Measurements from ENCODE around the gene PRIMA1. TPM values are rescaled to one million over a fixed set of nuclear protein-coding genes. Genes with fewer than 3 reads are reported as not detected.
A peak's percentile ranks its signal among the peaks of the same experiment; 100 is the strongest.

PRIMA1 gene, protein sequence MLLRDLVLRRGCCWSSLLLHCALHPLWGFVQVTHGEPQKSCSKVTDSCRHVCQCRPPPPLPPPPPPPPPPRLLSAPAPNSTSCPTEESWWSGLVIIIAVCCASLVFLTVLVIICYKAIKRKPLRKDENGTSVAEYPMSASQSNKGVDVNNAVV
- total RNA-seq = 1.3 TPM
- long read RNA-seq = 0 reads

DNA sequence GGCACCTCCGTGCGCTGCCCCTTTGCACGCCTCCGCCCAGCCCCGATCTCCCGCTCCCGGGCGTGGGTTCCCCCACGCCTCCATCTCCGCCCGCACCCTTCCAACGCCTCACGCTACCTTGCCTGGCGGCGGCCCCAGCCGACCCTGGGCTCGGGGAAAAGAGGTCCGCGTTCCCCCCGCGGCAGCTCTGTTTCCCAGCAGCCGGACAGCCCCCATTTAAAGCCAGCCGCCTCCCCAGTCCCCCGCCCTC lies at the start of gene PRIMA1:
Gene PRIMA1, minus strand, starts transcription at position 193 of the 250 bp plus-strand sequence. CDS start 767 bp downstream, outside the sequence.
- DNase-seq (ENCODE audit: low spot score) = no peak

DNA sequence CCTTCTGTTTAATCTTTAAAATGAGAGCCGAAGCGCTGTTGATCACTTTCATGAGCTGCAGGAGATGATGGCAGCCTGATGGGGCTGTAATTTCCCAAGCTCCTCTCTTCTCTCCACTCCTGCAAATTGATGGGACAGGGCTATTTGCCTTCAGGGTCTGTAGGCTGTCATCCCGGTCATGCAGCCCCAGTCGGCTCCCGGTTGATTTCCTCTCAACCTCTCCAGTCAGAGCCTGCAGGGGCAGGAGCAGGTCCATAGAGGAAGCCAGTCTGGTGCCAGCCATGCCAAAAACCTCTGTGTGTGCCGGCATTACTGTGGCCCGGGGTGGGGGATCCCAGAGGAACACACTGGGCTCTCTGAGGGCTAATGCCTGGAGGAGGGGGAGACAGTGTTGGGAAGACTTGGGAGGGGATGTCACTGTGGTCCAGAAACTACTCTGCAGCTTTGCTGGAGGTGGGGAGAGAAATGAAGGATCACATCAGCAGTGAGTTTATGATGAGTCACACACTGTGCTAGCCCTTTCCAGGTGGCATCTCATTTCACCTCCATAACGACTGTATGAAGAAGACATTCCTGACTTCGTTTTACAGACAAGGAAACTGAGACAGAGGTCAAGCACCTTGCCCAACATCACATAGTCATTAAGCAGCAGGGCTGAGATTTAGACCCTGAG lies 46.5 kb upstream of the PRIMA1 start:
- DNase-seq (ENCODE audit: low spot score) = peak; percentile 83

DNA sequence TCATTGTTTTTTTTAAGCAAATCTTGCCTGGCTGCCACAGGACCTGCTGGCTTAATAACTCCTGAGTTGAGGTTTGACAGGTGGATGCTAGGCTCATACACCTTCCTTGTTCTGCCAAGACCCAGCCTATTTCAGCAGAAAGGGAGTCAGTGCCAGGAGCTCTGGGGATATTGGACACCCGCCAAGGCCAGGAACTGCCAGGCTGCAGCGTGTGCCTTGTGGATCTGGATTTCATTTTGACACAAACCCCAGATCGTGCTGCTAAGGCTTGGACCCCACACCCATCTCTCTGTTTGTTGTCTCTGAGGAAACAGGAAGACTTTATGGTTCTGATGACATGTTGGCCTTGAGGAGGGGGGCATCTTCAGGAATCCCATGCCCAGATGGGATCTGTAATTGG lies 44.4 kb upstream of the PRIMA1 start:
- DNase-seq (ENCODE audit: low spot score) = peak; percentile 76

DNA sequence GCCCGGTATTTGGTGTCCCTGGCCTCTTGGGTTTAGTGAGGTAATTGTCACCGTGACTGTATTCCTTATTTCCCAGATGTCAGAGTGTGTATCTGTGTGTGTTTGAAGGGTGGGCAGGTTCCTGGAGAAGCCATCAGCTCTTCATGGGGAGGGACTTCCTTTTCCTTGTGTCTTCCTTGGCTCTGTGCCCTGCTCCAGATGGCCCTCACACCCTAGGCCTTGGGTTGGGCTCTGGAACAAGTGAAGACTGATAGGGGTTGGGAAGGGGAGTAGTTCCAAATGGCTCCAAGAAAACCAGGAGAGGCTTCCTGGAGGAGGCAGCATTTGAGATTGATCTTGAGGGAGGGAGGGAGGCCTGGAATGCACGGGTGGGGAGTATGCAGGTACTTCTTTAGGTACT lies 43.8 kb upstream of the PRIMA1 start:
- DNase-seq (ENCODE audit: low spot score) = peak; percentile 39

DNA sequence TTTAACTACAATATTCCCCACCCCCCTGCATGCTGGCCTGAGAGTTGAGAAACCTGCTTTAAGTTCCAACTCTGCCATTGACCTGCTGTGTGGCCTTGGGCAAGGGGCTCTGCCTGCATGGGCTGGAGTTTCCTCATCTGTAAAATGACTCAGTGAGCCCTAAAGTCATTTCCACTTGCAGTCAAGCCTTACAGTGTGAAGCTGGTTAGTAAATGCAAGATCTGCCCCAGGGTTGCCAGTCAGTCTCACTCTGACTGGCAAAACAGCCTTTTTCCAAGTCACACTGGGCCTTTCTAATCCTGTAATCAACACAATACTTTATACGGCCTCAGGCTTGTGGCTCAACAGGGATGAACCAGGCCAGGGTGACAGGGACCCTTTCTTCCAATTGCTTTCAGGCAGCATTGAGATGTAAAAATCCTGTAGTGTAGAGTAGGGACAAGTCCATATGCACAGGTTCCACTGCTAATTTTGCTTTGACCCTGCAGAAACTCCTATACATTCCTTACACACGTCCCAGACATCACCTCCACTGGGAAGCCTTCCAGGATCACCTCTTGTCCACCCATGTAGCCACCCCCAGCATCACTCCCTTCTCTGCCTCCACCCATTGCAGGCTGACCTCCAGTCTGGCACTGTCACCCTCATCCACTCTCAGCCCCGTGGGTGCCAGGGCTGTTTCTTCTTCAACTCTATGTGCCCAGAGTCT lies 42.6 kb upstream of the PRIMA1 start:
- DNase-seq (ENCODE audit: low spot score) = peak; percentile 24

DNA sequence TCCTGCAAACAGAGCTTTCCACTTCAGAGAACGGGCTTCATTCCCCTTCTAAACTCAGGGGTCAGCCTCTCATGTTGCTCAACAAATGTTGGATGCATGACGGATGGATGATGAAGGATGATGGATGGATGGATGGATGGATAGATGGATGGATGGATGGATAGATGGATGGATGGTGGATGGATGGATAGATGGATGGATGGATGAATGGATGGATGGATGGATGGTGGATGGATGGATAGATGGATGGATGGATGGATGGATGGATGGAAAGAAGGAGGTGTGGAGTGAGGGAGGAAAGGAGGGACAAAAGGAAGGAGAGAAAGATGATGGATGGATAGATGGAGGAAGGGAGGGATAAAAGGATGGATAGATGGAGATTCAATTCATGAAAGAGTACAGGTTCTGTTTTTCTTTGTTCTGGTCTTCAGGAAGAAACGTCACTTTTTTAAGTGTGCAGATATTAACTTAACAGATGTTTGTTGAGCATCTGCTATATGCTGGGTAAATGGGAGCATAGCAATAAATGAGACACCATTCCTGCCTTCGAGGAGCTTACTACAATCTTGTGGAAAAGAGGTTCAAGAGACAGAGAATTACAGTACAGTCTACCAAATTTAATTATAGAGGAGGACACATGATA lies 41.7 kb upstream of the PRIMA1 start:
- DNase-seq (ENCODE audit: low spot score) = no peak

DNA sequence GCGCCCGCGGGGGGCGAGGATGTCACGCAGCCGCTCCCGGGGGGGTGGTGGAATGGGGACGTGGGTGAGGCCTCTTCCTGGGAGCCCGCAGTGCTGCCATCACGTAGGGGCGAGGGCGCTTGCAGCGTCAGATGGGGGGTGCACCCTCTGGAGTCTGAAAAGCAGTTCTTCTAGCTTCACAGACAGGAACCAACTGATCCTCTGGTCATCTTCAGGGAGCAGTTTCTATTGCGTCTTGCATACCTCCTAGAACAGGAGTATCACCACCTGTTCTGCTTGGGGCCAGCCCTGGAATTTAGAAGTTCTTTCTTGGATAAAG lies 36.9 kb upstream of the PRIMA1 start:
- no peak for DNase-seq (ENCODE audit: low spot score)

DNA sequence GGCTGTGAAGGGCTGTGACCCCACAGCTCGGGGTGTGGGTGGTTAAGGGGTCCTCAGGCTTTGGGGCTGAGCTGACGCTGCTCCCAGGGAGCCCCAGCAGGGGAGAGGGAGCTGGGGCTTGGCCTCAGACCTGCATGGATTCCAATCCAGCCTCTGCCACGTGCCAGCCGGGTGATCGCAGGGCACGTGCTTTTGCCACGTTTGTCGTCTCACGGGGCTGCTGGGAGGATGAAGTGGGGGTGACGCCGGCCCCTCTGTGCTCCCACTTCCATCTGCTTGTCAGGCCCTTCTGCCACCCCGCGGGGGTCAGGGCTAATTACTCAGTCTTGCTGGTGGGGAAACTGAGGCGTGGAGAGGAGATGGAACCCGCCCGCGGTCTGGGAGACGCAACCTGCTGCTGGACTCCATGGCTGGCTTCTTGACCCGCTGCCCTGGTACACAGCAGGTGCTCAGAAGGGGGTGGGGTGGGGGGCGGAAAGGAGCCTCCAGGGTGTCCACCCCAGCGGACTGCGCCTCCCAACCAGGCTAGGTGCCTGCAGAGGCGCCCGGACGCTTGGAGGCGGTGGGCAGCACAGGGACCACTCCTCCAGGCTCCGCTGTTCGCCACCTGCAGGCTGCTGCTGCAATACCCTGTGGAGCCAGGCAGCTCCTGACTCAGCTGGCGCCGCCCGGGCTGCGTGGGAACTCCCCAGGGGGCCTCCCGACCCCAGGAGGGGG lies 36.4 kb upstream of the PRIMA1 start:
- DNase-seq (ENCODE audit: low spot score) = peak; percentile 74

DNA sequence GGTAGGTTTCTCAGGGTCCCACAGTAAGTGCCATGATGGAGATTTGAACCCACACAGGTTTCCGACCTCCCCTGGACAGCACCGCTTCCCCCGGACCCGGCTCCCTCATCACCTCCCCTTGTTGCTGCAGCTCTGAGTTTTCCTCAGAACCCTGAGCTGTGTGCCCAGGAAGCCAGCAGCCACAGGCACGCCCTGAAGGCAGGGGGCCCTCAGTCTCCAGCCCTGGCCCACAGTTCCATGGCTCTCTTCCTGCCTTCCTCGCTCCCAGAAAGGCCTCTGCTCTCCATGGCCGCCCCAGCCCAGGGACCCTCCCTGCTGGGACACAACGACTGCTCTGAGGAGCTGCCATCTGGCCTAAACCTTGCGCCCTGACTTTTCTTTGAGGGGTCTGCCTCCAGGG lies 35.8 kb upstream of the PRIMA1 start:
- peak; percentile 68 for DNase-seq (ENCODE audit: low spot score)

DNA sequence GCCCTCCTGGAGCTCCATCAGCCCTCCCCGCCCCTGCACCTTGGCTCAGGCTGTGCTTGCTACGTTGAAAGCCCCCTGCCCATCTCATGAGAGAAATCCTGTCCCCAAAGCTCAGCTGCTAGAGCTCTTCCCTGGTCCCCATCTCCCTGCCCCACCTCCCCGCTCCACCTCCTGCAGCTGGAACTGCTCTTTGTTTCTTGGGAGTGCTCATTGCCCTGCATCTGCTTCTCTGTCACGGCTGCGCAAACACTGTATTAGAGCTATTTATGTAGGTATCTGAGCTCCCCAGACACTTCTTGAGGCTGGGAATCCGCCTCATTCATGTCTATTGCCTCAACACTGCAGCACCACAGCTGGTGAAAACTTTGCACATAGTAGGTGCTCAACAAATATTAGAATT lies 32.8 kb upstream of the PRIMA1 start:
- peak; percentile 65 for DNase-seq (ENCODE audit: low spot score)

DNA sequence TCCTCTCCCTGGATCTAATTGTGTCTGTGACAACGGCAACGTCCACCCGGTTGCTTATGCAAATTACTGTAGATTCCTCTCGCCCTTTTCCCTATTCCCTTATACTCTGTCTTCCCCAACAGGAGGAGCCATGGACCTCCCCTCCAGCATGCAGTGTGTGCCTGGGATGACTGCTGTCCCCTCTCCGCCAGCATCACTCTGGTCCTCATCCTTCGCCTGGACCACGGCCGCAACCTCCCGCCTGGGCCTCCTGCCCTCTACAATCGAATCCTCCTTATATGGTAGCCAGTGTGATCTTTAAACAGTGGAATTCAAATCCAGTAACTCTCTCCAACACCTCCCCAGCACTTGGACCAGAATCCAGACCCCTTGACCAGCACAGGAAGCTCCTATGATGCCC lies 30.6 kb upstream of the PRIMA1 start:
- DNase-seq (ENCODE audit: low spot score) = no peak

DNA sequence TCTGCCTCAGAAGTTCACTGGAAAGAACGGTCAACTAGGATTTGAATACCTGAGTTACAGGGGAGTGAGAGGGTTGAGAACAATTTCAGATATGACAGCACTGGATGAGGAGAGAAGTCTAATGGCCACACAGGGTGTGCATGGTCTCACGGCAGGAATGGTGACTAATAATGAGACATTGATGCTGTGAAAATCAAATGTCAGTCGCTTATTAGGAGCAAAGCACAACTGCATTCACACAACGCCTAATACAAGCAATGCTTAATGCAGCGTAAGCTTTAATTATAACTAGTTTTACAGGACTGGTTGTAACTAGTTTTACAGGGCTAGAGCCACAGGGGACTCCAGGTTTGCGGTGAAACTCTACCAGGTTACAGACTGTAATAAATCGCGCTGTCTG lies 23.4 kb upstream of the PRIMA1 start:
- no peak for DNase-seq (ENCODE audit: low spot score)

DNA sequence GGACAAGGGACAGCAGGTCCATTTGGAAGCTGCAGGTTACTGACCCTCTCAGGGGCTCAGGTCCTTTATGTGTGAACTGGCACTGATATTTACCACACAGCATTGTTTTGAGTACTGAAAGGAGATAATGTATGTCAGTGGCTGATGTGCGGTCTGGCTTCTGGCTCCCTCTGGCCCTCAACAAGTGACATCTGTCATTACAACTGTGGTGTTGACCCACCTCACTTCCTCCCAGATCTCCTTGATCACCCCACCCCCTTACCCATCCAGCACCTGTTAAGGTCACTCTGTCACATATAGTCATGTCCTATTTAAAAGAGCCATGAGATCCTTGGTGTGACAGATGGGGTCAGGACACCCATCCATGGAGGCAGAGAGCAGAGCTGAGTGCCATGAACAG lies 22.7 kb upstream of the PRIMA1 start:
- no peak for DNase-seq (ENCODE audit: low spot score)

DNA sequence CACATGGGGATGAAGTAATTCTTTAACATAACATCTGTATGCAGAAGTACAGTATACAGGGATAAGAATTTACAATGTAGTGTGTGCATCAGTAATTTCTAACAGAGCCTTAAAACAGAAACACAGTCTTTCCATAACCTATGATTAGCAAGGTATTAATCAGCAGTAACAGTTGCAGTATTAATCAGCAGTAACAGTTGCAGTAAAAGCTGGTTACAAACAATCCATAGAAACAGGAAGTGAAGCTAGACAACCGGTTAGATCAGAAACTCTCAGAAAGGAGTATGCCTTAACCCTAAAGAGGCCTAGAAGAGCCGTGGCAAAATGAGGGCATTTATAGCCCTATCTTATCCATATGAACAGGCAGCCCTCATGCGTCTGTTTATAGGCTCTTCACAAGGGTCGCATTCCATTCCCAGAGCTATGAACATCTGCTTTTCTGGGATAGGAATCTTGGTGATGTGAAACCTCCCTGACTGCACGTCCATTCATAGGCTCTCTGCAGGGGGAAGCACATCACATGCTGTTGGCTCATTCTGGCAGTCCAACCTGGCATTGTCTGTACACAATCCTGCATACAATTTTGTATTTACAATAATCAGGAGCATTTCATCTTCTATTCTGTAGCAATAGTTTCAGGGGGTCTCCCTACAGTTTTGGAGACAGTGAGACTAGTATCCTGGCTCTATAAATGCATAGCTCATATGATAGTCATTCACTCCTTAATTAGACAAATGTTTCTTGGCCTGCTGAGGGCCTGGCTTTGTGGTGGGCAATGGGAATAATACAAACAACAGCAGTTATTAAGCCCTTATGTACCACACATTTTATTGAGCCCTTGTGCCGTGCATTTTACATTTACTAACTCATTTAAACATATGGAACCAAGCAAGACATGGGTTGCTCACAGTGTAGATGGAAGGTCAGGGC lies 21.5 kb upstream of the PRIMA1 start:
- DNase-seq (ENCODE audit: low spot score) = peak; percentile 28

DNA sequence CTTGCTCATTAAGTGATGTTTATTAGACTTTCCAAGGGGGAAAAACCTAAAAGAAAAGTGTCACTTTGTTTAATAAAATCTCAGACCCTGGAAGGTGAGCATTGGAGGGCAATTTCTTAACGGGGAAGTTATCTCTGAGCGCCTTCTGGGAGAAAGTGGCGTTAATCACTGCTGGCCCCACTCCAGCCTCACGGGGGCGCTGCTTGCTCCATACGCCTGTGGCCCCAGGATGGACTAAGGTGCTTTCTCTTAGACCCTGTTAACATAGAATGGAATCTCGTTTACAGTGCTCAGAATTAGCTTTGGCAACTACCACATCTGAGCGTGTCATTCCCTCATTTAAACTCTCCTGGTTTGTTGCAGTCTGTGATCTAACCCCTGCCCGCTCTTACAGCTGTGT lies 16.4 kb upstream of the PRIMA1 start:
- no peak for DNase-seq (ENCODE audit: low spot score)

DNA sequence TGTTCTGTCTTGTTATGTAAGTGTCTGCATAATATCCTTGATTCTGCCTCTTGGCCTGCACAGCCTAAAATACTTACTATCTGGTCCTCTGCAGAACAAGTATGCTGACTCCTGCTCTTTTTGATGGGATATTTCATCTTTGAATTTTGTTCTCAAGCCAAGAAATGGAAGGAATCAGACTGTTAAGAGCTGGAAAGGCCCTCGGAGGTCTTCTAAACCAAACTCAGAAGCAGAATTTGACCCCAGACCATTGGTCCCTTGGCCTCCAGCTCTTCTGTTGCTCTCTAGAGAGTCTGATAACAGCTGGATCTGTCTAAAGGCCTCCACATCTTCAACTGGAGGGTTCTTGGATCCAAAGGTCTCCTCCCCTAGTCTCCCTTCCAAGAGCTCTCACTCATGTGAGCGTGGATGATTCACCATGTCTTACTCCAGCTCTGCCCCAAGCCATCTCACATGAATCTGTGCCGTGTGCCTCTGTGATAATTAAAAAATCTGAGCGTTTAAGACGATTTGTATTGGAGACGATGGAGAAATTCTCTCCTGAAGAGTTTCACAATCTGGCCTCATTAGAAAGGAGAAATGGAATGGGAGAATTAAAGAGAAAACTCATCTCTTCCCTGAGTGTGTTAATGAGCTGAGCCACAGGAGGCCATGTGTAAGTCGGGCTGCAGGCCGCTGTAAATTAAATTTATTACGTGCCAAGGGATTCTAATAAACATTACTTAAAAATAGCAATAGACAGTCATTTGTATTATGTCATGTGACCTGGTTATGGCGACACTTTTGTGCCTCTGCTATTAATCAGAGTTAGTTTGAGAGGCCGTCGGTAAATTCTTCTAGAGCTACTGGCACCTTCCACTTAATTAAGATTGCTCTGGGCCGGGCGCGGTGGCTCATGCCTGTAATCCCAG lies 15.4 kb upstream of the PRIMA1 start:
- DNase-seq (ENCODE audit: low spot score) = no peak

DNA sequence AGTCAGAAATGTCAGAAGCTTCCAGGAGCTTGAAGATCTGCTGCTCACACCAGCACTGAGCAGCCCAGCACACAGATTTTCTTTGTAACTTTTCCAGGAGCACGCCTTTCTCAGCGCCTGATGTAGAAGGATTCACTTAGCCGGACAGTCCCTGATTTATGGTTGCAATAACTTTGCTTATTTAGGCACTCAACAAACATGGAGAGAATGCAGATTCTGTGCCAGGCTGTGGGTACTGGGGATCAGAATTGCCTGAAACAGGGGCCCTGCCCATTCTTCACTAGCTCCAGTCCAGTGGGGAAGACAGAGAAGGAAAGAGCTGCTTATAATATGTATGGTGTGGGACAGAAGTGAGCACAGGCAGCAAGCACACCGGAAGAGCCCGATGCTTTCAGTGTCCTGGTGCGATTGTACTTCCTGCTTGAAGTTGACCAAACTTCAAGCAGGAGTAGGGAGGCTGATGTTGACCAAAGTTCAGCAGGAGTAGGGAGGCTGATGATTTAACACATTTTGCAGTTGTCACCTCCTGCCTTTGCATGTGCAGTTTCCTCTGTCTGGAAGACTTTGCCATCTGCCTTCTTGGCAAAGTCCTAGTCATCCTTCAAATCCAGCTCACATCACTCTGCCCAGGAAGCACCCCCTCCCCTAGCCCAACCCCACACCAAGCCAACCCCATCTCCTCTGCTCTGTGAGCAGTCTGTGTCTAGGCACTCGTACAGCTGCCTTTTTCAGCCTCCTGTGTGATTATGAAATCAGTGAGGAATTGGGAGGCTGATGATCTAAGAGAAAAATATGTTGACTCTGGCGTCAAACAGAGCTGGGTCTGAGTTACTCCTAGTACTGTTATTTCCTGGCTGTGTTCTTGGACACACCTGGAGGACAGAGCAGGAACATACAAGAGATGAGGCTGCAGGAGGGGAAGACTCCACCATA lies 12.0 kb upstream of the PRIMA1 start:
- DNase-seq (ENCODE audit: low spot score) = peak; percentile 24

DNA sequence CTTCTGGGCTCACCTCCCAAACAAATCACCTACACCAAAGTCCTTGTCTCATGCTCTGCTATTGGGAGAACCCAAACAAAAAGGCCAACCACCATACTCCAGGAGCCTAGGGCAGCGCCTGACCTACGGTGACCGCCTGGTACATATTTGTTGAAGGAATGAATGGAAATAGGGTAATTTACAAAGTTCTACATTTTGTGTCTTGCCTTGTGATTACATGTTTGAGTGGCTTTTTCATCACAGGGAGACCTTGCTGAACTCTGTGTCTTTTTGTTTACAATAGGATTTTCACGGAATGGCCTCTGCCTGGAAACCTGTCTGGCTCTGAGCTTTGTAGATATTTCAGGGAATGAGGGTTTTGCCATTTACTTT lies 11.3 kb upstream of the PRIMA1 start:
- no peak for DNase-seq (ENCODE audit: low spot score)

DNA sequence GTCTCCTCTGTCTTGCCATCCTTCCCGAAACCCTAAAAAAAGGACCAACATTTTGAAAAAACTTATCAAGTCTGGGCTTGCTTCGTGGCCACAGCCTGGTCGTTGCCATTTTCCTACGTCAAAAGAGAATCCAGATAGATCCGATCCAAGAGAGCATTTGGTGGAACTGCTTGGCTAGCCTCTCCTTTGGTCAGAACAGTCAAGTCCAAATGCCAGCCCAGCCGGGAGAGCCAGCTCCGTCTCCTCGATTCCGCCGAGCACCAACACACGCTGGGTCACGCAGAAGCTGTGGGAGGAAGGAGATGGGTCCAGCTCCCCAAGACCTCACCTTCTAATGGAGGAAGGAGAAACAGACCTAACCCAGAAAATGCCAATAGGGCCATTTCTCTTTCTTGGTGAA lies 9.3 kb upstream of the PRIMA1 start:
- DNase-seq (ENCODE audit: low spot score) = no peak
